Measurements from ENCODE around the gene MTMR2.

DNA sequence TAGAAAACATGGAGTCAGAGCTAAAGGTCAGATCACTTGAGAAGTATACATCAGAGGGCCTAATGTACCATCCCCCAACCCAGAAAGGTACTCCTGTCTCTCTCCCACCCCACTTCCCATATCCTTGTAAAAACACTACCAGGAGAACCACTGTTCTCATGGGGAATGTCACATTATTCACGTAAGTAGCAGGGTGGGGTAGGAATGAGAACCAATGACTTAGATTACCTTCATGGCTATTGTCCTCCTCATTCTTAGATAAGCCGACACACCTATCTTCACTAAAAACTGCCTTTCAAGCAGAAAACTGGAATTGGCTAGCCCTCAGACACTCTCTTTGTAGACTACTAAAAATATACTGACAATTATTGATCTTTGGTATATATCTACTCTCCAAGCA, 70.0 kb downstream of the MTMR2 start:
- TF ChIP-seq POLR2AphosphoS5 (IDR thresholded peaks at IDR 0.05; ENCODE audit: low read depth, low read length) (no peak), SIN3A (IDR thresholded peaks at IDR 0.05; ENCODE audit: borderline replicate concordance, low read depth, low read length) (no peak), CHD2 (IDR thresholded peaks at IDR 0.05; ENCODE audit: low read length, partially characterized antibody) (no peak)
- TF ChIP-seq, protein P1, sequence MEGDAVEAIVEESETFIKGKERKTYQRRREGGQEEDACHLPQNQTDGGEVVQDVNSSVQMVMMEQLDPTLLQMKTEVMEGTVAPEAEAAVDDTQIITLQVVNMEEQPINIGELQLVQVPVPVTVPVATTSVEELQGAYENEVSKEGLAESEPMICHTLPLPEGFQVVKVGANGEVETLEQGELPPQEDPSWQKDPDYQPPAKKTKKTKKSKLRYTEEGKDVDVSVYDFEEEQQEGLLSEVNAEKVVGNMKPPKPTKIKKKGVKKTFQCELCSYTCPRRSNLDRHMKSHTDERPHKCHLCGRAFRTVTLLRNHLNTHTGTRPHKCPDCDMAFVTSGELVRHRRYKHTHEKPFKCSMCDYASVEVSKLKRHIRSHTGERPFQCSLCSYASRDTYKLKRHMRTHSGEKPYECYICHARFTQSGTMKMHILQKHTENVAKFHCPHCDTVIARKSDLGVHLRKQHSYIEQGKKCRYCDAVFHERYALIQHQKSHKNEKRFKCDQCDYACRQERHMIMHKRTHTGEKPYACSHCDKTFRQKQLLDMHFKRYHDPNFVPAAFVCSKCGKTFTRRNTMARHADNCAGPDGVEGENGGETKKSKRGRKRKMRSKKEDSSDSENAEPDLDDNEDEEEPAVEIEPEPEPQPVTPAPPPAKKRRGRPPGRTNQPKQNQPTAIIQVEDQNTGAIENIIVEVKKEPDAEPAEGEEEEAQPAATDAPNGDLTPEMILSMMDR (IDR thresholded peaks at IDR 0.05), result no peak
